ENCODE measurements around the gene KDM5C.

Gene KDM5C

DNA sequence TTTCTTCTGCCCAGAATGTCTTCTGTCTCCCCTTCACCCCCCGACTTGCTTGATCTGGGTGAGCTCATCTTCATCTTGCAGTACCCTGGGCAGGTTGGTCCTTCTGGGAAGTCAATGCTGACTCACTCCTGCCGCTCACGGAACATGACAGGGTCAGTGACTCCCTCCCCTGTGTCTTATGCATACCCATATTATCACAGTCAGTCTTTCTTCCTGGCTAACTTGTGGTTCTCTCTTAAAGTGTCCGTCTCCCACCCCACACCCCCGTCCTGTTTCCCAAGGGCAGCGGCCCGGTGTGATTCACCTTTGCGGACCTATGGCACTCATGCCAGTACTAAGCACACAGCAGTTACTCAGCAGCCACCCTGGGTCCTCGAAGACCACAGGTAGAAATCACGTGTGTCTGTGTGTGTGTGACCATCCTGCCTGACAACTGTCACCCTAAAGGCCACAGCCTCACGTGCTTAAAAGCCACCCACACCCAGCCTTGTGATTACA is 38.6 kb upstream of the KDM5C start:
- no peak overlapping the region for H3K9ac ChIP-seq (ENCODE audit: insufficient read length, low read depth)
- H3K36me3 ChIP-seq (ENCODE audit: insufficient read depth, insufficient read length, low read length) = no peaks in the 10 kb centered on the region
- DNase-seq (ENCODE audit: low read depth, low spot score) = no peak
- peaks cover 3% of the 10 kb centered on the region for H3K4me1 ChIP-seq (ENCODE audit: insufficient read depth, insufficient read length)
- TF ChIP-seq ZNF274 (IDR thresholded peaks at IDR 0.05; ENCODE audit: low read depth, low read length) (no peak), YY1 (IDR thresholded peaks at IDR 0.05; ENCODE audit: insufficient read depth, insufficient read length) (no peak), SUZ12 (IDR thresholded peaks at IDR 0.05; ENCODE audit: extremely low read depth, insufficient read depth, insufficient read length) (no peak)
- H3K27me3 ChIP-seq (ENCODE audit: insufficient read depth, insufficient read length) = no peaks in the 10 kb centered on the region
- no peaks in the 10 kb centered on the region for H3K9me3 ChIP-seq (ENCODE audit: insufficient read depth, low read length)
- no peak overlapping the region for H3K4me3 ChIP-seq (ENCODE audit: insufficient read length, low read depth)

DNA sequence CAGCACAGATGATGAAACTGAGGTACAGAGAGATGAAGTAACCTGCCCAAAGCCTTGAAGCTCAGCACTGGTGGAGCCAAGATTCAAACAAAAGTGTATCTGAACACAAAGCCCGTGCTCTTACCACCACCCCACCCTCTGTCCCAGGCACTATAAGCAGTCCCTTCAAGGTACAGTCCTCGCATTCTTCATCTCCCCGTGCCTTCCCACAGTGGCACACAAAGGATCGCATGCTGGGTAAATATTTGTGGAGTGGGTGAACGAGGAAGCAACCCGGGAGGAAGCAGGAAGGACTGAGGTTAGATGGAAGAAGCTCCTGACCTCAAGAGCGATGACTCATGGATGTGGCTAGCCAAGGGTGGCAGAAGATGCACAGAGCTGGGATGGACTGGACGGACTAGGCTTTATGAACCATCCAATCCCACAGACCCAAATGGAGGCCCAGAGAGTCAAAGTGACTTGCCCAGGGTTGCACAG is 37.9 kb upstream of the KDM5C start:
- peaks cover 3% of the 10 kb centered on the region for H3K4me1 ChIP-seq (ENCODE audit: insufficient read depth, insufficient read length)
- no peak for DNase-seq (ENCODE audit: low read depth, low spot score)
- no peak for TF ChIP-seq SUZ12 (IDR thresholded peaks at IDR 0.05; ENCODE audit: extremely low read depth, insufficient read depth, insufficient read length)
- no peak for TF ChIP-seq YY1 (IDR thresholded peaks at IDR 0.05; ENCODE audit: insufficient read depth, insufficient read length)
- no peak for TF ChIP-seq ZNF274 (IDR thresholded peaks at IDR 0.05; ENCODE audit: low read depth, low read length)
- no peaks in the 10 kb centered on the region for H3K36me3 ChIP-seq (ENCODE audit: insufficient read depth, insufficient read length, low read length)
- no peak overlapping the region for H3K4me3 ChIP-seq (ENCODE audit: insufficient read length, low read depth)
- no peaks in the 10 kb centered on the region for H3K9me3 ChIP-seq (ENCODE audit: insufficient read depth, low read length)
- H3K27me3 ChIP-seq (ENCODE audit: insufficient read depth, insufficient read length) = no peaks in the 10 kb centered on the region
- no peak overlapping the region for H3K9ac ChIP-seq (ENCODE audit: insufficient read length, low read depth)

DNA sequence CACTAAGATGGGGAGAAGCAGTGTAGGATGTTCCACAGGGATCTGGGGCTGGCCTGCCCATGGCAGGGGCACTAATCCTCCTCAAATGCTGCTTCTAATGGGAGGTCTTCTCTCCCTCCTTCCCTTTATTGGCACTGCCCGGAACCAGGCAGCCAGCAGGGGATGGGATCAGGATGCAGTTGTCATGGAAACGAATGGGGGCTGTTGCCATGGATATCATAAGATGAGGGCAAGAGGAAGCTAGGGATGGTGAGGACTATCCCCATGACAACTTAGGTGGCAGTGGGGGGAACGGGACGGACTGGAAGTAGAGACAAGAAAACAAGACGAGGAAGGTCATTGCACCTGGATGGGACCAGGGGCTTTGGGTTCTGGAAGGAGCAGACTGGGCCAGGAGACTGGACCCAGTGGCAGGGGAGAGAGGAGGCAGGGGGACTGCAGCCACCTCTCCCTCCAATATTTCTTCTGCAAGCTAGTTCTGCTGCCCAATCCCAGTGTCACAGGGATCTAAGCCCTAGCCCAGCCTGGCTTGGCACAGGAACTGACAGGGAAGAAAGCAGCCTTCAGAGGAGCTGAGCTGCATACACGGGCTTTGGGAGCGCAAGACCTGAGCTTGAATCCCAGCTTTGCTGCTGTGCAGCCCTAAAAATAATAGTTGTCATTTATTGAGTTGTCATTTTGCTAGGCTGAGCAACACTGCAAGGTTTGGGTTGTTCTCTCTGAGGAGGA is 37.3 kb upstream of the KDM5C start:
- no peak for DNase-seq (ENCODE audit: low read depth, low spot score)
- no peak overlapping the region for H3K4me3 ChIP-seq (ENCODE audit: insufficient read length, low read depth)
- TF ChIP-seq YY1 (IDR thresholded peaks at IDR 0.05; ENCODE audit: insufficient read depth, insufficient read length) (no peak), SUZ12 (IDR thresholded peaks at IDR 0.05; ENCODE audit: extremely low read depth, insufficient read depth, insufficient read length) (no peak), ZNF274 (IDR thresholded peaks at IDR 0.05; ENCODE audit: low read depth, low read length) (no peak)
- no peaks in the 10 kb centered on the region for H3K27me3 ChIP-seq (ENCODE audit: insufficient read depth, insufficient read length)
- H3K4me1 ChIP-seq (ENCODE audit: insufficient read depth, insufficient read length) = peaks cover 3% of the 10 kb centered on the region
- no peaks in the 10 kb centered on the region for H3K9me3 ChIP-seq (ENCODE audit: insufficient read depth, low read length)
- no peak overlapping the region for H3K9ac ChIP-seq (ENCODE audit: insufficient read length, low read depth)
- no peaks in the 10 kb centered on the region for H3K36me3 ChIP-seq (ENCODE audit: insufficient read depth, insufficient read length, low read length)

DNA sequence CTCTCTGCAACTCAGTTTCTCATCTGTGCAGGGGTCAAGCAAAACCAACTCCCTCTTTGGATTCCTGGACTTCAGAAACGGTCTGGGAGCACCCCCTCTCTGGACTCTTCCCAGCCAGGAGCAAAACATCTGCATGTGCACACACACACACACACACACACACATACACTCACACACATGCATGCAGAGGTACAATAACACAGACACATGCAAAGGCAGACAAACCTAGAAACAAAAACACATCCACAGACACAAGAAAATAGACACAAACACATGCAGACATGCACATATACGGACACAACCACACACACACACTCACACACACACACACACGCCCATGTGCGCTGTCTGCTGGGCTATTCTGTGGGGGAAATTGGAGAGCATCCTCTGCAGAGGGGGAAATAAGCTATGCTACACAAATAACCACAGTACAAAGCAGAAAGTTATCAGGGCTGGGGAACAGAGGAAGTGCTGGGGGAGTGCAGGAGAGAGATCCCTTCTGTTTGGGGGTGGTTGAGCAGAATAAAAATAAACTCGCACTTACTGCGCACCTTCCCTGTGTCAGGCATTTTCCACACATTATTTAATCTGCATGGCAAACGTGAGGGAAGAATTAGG is 36.5 kb upstream of the KDM5C start:
- DNase-seq (ENCODE audit: low read depth, low spot score) = no peak
- Histone ChIP-seq H3K36me3 (ENCODE audit: insufficient read depth, insufficient read length, low read length) (no peaks in the 10 kb centered on the region), H3K9ac (ENCODE audit: insufficient read length, low read depth) (no peak overlapping the region), H3K9me3 (ENCODE audit: insufficient read depth, low read length) (no peaks in the 10 kb centered on the region), H3K4me1 (ENCODE audit: insufficient read depth, insufficient read length) (peaks cover 7% of the 10 kb centered on the region), H3K4me3 (ENCODE audit: insufficient read length, low read depth) (no peak overlapping the region), H3K27me3 (ENCODE audit: insufficient read depth, insufficient read length) (no peaks in the 10 kb centered on the region)
- TF ChIP-seq YY1 (IDR thresholded peaks at IDR 0.05; ENCODE audit: insufficient read depth, insufficient read length) (no peak), SUZ12 (IDR thresholded peaks at IDR 0.05; ENCODE audit: extremely low read depth, insufficient read depth, insufficient read length) (no peak), ZNF274 (IDR thresholded peaks at IDR 0.05; ENCODE audit: low read depth, low read length) (no peak)

DNA sequence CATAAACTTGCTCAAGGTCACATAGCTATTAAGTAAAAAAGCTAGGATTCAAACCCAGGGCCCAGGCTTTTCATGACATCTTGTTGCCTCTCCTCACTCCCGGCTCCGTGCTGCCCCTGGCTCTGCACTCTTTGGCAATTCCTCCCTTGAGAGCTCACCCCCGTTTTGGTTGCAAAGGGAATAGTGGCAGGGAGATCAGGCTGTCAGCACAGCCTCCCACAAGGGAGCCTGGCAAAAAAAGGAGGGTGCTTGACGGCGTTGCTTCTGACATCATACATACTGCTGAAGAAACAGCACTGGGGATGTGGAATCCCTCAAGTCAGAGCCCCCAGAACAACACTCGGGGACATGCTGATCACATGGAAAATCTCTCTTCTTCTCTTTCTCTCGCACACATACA is 35.8 kb upstream of the KDM5C start:
- Histone ChIP-seq H3K9ac (ENCODE audit: insufficient read length, low read depth) (no peak overlapping the region), H3K9me3 (ENCODE audit: insufficient read depth, low read length) (no peaks in the 10 kb centered on the region), H3K4me1 (ENCODE audit: insufficient read depth, insufficient read length) (peaks cover 8% of the 10 kb centered on the region), H3K36me3 (ENCODE audit: insufficient read depth, insufficient read length, low read length) (no peaks in the 10 kb centered on the region), H3K27me3 (ENCODE audit: insufficient read depth, insufficient read length) (no peaks in the 10 kb centered on the region), H3K4me3 (ENCODE audit: insufficient read length, low read depth) (no peak overlapping the region)
- no peak for TF ChIP-seq YY1 (IDR thresholded peaks at IDR 0.05; ENCODE audit: insufficient read depth, insufficient read length)
- no peak for TF ChIP-seq ZNF274 (IDR thresholded peaks at IDR 0.05; ENCODE audit: low read depth, low read length)
- TF ChIP-seq SUZ12 (IDR thresholded peaks at IDR 0.05; ENCODE audit: extremely low read depth, insufficient read depth, insufficient read length) = no peak
- DNase-seq (ENCODE audit: low read depth, low spot score) = no peak

DNA sequence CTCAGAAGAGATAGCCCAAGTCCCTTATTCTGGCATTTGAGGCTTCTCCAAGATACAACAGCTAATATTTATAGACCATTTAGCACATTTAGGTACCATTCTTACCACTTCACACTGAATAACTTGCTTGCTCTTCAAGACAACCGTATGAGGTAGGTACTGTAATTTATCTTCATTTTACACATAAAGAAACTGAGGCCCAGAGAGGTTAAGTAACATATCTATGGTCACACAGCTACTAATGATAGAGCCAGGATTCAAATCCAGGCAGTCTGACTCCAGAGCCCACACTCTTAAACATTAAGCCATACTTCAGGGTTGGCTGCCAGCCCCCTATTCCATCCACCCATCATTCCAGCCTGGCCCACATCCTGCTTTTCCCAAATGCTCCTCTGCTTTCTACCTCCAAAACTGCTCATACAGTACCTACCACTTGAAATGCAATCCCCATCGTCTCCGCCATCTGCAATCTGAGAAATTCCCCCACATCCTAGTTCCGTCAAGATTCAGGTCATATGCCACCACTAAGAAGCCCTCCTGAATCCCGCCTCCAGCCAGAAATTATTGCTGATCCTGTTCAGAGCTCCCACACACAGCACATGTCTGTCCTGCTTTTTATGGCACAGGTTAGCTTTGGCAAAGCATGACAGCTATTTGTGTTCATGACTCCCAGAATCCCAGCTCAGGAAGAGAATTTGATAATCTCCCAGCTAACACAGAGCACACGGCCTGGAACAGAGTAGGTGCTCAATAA is 32.8 kb upstream of the KDM5C start:
- H3K36me3 ChIP-seq (ENCODE audit: insufficient read depth, insufficient read length, low read length) = no peaks in the 10 kb centered on the region
- TF ChIP-seq YY1 (IDR thresholded peaks at IDR 0.05; ENCODE audit: insufficient read depth, insufficient read length) (no peak), SUZ12 (IDR thresholded peaks at IDR 0.05; ENCODE audit: extremely low read depth, insufficient read depth, insufficient read length) (no peak), ZNF274 (IDR thresholded peaks at IDR 0.05; ENCODE audit: low read depth, low read length) (no peak)

DNA sequence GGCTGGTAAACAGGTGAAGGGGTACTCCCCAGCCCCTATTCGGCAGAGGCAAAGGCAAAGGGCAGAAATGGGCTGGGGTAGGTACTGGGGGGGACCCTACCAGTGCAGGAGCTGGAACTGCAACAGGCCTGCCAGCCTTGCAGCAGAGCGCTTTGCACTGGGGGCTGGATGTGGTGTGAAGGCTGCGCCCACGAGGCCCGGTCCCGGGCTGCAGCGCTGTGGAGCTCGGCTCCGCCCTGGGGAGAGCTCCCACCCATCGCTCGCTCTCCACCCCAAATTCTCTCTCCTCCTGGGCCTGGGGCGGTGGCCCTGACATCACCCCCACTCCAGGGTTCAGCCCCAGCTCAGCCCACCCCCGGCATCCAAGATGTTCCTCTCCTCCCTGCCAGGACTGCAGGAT is 32.2 kb upstream of the KDM5C start:
- no peak for TF ChIP-seq SUZ12 (IDR thresholded peaks at IDR 0.05; ENCODE audit: extremely low read depth, insufficient read depth, insufficient read length)
- TF ChIP-seq YY1 (IDR thresholded peaks at IDR 0.05; ENCODE audit: insufficient read depth, insufficient read length) = no peak
- TF ChIP-seq ZNF274 (IDR thresholded peaks at IDR 0.05; ENCODE audit: low read depth, low read length) = no peak

More for the DNA sequence above, 32.8 kb upstream of the KDM5C start:
- Histone ChIP-seq H3K9ac (ENCODE audit: insufficient read length, low read depth) (no peak overlapping the region), H3K4me3 (ENCODE audit: insufficient read length, low read depth) (no peak overlapping the region), H3K9me3 (ENCODE audit: insufficient read depth, low read length) (no peaks in the 10 kb centered on the region), H3K4me1 (ENCODE audit: insufficient read depth, insufficient read length) (peaks cover 9% of the 10 kb centered on the region), H3K27me3 (ENCODE audit: insufficient read depth, insufficient read length) (no peaks in the 10 kb centered on the region)
- no peak for DNase-seq (ENCODE audit: low read depth, low spot score)

More for the DNA sequence above, 32.2 kb upstream of the KDM5C start:
- peaks cover 9% of the 10 kb centered on the region for H3K4me1 ChIP-seq (ENCODE audit: insufficient read depth, insufficient read length)
- no peak overlapping the region for H3K9ac ChIP-seq (ENCODE audit: insufficient read length, low read depth)
- no peaks in the 10 kb centered on the region for H3K27me3 ChIP-seq (ENCODE audit: insufficient read depth, insufficient read length)
- DNase-seq (ENCODE audit: low read depth, low spot score) = no peak
- no peaks in the 10 kb centered on the region for H3K36me3 ChIP-seq (ENCODE audit: insufficient read depth, insufficient read length, low read length)
- no peaks in the 10 kb centered on the region for H3K9me3 ChIP-seq (ENCODE audit: insufficient read depth, low read length)
- H3K4me3 ChIP-seq (ENCODE audit: insufficient read length, low read depth) = no peak overlapping the region

Data from NT2/D1 (cell line).